Fibroblast of upper back skin (primary cell): Measurements from ENCODE around the gene TMEM94.
"Not testable (repeated sequence)": the region's sequence is repeated elsewhere in the genome, so short reads cannot be mapped to it uniquely, and the experiment has no call there.

Experiments
- DNase-seq: peaks from one replicate; pipeline ENCODE4 v3.0.0-alpha.2; 2013

The TMEM94 gene

DNA sequence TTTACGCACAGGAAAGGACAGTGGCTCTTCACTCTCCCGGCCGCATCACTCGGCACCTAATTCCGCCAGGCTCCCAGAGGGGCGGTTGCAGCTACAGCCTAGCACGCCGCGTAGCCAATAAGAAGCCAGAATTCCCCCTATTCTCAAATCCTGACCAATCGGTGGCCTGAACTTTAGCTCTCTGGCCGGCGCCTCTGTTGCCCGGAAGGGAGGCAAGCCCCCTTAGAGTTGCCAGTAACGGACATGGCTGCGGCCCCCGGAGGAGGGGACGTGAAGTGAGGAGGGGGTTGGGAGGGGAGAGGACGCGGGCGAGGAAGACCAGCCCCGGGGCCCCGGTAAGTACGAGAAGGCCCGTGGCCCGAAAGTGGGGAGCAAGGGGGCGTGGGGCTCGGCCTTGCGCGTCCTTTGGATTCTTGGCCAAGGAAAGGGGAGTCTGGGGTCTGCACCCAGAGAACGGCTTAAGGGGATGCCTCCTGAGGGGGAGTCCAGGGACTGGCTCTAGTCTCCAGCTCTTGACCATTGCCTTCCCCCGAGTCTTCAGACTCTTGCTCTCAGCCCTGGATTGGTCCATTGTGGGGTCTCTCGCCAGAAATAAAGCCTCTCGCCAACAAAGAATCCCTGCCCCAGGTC, at the start of gene TMEM94:
TSS of gene TMEM94 (plus strand) at position 219 of the 630 bp plus-strand sequence. CDS start 15,271 bp downstream, outside the sequence.
- DNase-seq = peak; percentile 98

DNA sequence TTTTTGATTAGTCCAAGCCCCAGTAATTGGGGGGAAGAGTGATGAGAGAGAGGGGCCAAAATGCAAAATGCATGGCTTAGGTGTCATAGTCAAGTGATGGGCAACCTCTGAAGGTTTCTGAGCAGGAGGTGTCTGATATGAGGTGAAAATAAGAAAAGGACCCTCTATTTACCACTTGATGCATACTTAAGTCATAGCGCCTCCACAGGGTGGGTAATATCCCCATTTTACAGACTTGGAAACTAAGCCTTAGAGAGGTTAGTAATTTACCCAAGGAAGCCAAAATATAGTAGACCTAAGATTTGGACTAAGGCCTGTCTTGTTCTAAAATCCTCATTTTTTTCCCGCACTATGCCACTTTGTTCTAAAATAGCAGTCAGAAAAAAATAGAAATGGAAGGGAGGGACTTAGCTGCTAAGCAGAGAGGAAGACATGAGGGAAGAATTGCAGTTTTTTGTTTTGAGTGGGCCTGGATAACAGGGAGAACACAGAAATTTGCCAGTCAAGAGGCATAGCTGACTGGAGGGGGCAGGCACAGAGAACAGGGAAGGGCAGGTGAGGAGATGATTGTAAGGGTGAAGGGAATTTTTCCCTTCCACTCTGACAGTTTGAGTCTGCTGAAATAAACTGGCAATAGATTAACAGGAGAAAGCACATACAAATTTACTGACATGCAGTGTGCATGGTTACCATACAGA, 48.6 kb upstream of the TMEM94 start:
- no peak for DNase-seq

DNA sequence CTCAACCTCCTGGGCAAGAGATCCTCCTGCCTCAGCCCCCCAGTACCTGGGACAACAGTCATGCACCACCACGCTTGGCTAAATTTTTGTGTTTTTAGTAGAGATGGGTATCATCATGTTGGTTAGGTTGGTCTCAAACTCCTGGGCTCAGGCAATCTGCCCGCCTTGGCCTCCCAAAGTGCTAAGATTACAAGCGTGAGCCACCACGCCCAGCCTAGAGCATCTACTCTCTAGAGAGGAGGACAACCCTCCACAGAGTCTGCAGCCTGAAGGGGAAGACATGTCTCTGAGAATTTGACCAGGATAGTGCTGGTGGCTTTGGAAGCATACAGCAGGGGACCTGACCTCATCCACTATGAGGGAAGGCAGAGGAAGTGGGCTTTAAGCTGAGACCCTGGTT, 46.3 kb upstream of the TMEM94 start:
- DNase-seq = no peak

DNA sequence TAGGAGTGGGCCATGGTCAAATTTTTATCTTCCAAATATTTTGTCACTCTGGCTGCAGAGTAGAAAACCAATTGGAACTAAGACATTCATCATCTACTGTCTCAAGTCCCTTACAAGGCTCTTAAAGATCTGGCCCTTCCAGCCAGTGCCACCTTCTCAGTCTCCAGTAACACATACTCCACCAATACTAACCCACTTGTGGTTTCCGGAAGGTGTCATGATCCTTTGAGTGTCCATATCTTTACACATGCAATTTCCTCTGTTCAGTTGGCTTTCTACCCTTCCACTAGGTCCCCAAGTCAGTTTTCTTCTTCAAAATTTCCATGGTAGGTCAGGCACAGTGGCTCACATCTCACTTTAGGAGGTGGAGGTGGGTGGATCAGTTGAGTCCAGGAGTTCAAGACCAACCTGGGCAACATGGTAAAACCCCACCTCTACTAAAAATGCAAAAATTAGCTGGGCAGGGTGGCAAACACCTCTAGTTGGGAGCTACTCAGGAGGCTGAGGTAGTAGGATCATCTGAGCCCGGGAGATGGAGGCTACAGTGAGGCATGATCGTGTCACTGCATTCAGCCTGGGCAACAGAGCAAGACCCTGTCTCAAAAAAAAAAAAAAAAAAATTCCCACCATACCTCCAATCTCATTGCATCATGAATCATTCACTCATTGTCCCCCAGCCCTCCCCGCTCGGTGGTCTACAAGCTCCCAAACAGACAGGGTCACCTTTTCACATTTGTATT, 44.9 kb upstream of the TMEM94 start:
- DNase-seq = no peak

DNA sequence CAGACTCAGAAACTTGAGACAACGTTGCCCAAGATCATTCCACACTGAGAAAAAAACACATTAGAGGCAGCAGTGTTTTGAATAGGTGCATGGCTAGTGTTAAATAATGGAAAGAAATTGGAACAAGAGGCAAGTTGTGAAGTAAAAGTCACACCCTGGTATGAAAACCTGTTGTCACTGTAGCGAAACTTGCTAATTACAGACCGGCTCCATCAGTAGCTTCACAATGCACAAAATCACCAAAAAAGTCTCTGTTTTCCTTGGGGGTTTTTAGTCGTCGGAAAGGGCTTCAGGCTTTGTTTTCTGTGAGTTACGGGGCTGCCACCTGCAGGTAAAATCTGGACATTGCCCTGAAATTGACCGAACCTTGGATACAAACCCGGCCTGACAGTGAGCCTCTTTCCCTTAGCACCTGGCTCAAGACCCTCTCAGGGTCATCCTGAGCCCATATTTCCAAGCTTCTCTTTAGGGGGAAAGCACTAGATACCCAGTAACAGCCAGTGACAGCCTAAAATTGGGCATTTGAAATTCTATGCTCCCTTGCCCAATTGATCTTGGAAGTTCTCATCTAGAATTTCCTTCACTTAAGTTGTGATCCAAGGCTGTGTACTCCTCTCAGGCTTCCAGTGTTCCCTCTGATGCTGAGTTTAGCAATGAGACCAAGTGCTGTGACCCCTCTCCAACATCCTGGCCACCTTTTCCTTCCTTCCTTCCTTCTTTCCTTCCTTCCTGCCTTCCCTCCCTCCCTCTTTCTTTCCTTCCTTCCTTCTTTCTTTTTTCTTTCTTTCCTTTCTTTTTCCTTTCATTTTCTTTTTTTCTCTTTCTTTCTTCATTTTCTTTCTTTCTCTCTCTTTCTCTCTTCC, 43.7 kb upstream of the TMEM94 start:
- DNase-seq = peak; percentile 74

DNA sequence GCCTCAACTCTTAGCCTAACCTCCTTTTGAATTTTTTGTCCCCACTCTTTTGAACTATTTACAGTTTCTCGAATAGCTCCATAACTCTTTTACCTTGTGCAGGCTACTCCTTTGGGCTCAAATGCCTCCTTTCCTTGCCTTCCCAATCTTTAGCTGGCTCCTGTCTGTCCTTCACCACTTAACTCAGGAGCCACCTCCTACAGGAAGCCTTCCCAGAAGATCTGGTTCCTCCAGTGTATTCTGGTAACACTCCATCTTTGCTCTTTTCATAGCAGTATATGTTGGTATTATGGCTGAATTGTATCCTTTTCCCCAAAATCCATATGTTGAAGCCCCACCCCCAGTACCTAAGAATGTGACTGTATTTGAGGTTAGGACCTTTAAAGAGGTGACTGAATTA, 41.9 kb upstream of the TMEM94 start:
- DNase-seq = no peak

DNA sequence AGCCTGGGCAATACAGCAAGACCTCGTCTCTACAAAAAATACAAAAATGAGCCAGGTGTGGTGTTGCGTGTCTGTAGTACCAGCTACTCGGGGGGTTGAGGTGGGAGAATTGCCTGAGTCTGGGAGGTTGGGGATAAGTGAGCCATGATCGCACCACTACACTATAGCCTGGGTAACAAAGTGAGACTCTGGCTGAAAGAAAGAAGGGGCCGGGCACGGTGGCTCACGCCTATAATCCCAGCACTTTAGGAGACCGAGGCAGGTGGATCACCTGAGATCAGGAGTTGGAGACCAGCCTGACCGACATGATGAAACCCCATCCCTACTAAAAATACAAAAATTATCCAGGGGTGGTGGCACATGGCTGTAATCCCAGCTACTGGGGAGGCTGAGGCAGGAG, 40.4 kb upstream of the TMEM94 start:
- DNase-seq = no peak

DNA sequence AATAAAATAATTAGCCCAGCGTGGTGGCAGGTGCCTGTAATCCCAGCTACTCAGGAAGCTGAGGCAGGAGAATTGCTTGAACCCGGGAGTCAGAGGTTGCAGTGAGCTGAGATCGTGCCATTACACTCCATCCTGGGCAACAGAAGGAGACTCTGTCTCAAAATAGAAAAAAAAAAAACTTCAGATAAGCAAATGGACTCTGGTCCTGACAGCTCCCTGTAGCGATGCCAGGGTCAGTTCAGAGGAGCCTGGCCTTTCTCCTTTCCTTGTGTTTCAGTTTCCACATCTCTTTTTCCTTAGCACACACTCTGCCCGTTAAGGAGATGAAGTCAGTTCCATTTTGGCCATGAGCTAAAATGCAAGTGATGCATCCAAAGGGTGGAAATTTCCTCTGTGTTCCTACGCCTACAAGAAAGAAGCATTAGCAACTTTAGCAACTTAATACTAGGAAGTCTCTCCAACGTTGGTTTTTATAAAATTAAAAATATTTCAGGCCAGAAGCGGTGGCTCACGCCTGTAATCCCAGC, 39.3 kb upstream of the TMEM94 start:
- no peak for DNase-seq

DNA sequence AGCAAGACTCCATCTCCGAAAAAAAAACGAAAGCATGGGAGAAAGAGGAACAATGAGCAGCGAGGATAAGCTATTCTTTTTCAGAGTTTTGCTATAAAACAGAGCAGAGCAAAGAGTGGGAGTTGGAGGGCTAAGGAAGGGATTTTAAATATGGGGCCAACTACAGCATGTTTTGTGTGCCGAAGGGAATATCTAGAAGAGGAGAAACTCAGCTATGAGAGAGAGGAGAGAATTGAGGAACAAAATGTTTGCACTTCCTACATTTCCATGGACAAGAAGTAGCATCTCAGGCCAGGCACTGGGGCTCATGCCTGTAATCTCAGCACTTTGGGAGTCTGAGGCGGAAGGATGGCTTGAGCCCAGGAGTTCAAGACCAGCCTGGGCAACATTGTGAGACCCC, 37.9 kb upstream of the TMEM94 start:
- DNase-seq = no peak

DNA sequence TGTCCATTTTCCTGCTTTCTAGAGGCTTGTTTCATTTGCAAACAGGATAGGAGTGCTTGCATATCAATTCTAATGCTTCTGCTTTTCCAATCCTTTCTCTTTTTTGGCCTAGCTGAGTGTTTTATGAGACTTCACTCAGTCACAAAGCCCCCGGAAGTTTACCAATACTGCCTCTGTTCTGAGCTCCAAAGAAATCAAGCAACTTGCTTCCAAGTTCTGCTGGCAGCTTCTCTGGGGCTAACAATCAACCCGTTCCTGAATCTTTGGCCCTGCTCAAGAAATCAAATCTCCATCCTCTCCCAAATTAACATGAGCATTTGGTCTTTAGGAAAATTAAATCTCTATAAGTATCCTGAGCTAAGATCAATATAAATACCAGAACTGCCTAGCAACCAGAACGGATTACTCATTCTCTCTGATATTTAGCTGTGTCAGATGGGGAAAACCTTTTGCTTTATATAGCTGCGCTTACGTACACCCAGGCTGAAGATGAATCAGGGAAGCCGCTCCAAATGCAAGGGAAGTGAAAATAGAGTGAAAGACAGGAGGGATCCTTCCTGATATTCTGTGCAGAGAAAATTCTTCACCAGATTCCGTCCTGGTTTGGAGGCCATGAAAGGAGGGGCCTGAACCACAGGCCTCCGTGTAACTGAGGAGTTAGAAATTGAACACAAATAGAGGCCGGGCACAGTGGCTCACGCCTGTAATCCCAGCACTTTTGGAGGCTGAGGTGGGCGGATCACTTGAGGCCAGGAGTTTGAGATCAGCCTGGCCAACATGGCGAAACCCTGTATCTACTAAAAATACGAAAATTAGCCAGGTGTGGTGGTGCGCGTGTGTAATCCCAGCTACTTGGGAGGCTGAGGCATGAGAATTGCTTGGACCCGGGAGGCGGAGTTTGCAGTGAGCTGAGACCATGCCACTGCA, 27.6 kb upstream of the TMEM94 start:
- peak; percentile 83 for DNase-seq

DNA sequence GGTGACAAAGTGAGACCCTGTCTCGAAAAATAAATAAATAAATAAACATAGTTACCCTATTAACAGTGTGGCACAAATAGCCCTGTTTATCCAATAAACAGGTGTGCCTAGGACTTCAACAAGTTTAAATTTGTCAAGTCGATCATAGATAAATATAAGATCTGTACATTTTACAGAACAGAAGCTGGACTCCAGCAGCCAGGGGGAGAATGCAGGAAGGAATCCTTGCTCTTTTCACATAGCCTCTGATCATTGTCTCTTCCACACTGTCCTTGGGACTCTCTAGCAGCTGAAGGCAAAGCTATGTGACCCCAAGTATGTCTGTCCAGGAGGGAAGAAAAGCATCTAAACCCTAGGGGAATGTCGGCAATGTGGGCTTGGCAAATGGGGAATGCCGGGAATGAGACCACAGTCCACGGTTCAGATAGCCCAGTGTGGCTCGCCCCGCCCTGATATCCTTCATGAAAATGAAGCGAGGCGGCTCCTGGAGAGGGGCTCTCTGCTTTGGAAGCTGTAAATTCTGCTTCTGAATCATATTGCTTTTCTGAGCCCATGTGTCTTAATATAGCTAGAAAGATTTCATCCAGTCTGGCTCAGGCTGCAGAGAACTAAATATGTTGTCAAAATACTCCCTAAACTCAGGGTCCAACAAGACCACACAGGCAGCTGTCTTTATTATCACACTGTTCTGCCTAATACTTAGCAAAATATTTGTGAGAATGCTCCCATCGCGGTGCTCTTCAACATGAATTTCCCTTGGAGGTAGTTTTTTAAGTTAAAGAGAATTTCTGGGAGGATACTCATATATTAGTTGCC, 26.1 kb upstream of the TMEM94 start:
- peak; percentile 92 for DNase-seq

DNA sequence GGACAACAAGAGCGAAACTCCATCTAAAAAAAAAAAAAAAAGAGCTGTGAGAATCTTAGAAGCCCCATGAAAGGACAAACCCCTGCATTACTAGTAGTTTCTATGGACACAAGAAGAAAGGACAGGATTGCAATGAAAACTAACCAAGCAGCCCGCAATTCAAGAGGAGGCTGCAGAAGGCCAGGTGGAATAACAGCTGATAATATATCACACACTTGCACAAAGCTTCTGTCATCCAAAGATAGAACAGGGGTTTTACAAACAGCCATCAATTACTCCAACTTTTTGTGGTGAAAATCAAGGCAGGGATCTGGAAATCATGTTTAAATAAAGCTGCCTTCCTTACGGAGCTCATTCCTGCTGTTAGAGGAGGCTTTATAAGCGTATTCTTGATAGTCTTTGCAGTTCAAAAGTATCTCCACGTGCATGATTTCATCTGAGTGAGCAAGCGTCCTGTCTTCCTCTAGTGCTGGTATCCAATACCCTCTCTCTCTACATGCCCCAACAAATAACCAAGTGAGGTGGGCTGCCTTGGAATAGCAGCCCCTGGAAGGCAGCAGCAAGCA, 23.1 kb upstream of the TMEM94 start:
- no peak for DNase-seq

DNA sequence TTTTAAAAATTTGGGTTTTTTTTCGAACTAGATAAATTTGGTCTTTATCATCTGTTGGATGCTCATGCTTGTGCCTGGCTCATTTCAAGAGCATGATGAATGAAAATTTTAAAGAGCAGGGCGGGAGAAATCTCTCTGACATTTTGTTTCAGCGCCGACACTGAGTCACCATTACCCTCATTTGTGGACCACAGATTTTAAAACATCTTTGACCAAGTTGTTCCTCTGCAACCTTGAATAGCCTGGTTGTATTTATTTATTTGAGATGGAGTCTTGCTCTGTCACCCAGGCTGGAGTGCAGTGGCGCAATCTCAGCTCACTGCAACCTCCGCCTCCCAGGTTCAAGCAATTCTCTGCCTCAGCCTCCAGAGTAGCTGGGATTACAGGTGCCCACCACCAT, 22.0 kb upstream of the TMEM94 start:
- DNase-seq = not testable (repeated sequence)

DNA sequence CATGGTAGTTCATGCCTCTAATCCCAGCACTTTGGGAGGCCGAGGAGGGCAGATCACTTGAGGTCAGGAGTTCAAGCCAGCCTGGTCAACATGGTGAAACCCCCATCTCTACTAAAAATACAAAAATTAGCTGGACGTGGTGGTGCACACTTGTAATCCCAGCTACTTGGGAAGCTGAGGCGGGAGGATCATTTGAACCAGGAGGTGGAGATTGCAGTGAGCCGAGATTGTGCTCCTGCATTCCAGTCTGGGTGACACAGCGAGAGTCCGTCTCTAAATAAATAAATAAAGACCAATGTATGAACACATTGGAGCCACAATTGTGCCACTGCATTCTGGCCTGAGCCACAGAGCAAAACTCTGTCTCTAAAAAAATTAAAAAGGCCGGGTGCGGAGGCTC, 19.0 kb upstream of the TMEM94 start:
- DNase-seq = not testable (repeated sequence)

DNA sequence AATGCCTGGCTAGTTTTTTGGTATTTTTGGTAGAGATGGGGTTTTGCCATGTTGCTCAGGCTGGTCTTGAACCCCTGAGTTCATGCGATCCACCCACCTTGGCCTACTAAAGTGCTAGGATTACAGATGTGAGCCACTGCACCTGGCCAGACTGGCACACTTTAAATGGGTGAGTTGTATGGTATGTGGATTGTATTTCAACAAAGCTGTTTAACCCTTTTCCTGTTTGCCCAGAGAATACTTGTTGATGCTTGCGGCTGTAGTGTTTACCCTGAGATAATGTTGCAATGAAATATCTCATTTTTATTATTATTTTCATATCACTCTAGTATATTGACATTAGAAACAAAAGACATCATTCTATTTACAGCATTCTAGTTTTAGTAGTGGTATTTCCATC, 17.1 kb upstream of the TMEM94 start:
- no peak for DNase-seq

DNA sequence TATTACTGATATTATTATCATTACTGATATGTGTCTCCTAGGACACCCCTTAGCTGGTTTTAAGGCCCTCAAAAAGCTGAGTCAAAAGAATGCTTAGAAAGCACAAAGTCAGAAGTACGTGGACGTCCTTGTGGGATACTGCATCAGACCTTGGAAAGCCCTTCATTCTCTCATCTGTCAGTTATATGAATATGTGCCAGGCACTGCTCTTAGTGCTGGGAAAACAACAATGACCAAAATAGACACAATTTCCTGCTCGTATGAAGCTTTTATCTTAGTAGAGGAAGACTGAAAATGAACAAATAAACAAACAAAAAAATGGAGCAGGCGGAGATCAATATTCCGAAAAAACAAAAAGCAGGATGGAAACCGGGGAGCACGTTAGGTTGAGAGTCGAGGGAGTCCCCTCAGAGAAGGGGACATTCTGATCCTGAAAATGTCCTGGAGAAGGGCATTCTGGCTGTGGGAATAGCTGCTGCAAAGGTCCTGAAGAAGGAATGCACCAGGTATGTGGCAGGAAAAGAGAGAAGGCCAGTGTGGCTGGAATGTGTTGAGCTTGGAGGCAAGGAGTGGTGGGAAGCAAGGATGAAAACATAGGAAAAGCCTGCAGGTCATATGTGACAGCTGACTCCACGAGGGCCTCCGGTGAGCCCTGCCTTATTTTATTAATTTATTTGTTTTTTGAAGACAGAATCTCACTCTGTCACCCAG, 15.5 kb upstream of the TMEM94 start:
- DNase-seq = no peak

DNA sequence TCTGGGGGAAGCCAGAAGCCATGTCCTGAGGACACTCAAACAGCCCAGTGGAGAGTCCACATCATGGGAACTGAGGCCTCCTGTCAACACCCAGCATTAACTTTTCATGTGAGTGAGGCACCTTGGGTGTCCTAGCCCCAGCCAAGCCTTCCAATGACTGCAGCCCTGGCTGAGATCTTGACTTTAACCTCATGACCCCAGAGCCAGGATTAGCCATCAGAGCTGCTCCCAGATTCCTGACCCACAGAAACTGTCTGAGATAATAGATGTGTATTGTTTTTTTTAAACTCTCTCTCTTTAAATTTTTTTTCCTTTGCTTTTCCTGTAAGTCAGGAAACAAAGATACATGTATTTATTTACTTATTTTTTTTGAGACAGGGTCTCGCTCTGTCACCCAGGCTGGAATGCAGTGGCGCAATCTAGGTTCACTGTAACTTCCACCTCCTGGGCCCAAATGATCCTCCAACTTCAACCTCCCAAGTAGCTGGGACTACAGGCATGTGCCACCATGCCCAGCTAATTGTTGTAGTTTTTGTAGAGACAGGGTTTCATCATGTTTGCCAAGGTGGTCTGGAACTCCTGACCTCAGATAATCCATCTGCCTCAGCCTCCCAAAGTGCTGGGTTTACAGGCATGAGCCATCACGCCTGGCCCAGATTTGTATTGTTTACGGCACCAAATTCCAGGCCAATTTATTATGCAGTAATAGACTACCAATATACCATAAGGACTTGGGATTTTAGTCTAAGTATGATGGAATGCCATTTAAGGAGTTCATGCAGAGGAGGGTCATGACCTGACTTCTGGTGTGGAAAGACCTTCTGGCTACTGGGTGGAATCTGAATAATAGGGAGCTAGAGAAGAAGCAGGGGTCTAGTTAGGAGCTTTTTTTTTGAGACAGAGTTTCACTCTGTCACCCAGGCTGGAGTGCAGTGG, 14.0 kb upstream of the TMEM94 start:
- DNase-seq = no peak

DNA sequence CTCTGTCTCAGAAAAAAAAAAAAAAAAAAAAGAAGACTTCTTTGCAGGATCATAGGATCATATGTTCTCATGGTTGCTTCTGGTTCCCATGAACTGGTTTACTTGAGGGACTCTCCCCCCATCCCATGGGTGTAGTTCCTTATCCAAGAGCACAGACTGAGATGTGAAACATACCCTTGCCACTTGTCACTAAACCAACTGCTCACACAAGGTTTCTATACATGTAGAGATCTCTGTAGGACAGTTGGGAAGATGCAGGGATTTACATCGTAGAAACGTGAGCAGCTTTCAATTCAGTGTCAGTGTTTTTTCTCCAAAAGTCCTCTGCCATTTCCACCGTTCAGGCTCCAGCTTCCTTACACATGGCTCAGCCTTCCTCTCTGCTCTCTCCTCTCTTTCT, 11.1 kb upstream of the TMEM94 start:
- DNase-seq = no peak

DNA sequence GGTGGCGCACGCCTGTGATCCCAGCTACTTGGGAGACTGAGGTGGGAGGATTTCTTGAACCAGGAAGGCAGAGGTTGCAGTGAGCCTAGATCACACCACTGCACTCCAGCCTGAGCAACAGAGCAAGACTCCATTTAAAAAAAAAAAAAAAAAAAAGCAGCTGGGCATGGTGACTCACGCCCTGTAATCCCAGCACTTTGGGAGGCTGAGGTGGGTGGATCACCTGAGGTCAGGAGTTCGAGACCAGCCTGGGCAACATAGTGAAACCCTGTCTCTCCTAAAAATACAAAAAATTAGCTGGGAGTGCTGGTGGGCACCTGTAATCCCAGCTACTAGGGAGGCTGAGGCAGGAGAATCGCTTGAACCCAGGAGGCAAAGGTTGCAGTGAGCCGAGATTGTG, 10.5 kb upstream of the TMEM94 start:
- DNase-seq = not testable (repeated sequence)
